Thoracic aorta (tissue), 2 donors: ENCODE data around the gene PDE6D. TPM values are rescaled to one million over a fixed set of nuclear protein-coding genes. Genes with fewer than 3 reads are reported as not detected.

Experiments
- ATAC-seq: fragments of 150-250 bp; one replicate; pipeline ENCODE4 v1.8.0; 2017; ENCODE audit warnings: low read depth; ENCODE audit not compliant: insufficient number of reproducible peaks, low FRiP score
- DNase-seq: peaks from one replicate; pipeline ENCODE4 v3.0.0-alpha.2; 2020; ENCODE audit warnings: low spot score
- H3K27ac ChIP-seq, 2 donors: fragments of 200-600 bp; sonication (generic); 1 replicate in 1 of 2; 2 replicates in 1 of 2; pipeline ENCODE4 v1.5.1; 2016; ENCODE audit warnings: mild to moderate bottlenecking in 2 of 2, moderate library complexity in 2 of 2
- H3K27me3 ChIP-seq: fragments of 200-600 bp; sonication (generic); replicated peaks from 2 replicates; pipeline ENCODE4 v1.6.0; 2016; ENCODE audit warnings: mild to moderate bottlenecking; ENCODE audit not compliant: insufficient read depth
- H3K36me3 ChIP-seq: fragments of 200-600 bp; sonication (generic); one replicate; pipeline ENCODE4 v1.5.1; 2016
- H3K4me1 ChIP-seq, 2 donors: fragments of 200-600 bp; sonication (generic); 1 replicate in 1 of 2; 2 replicates in 1 of 2; pipeline versions ENCODE4 v1.5.1 to v1.6.0; 2016; ENCODE audit warnings: low read depth in 2 of 2, mild to moderate bottlenecking in 1 of 2; ENCODE audit not compliant: control insufficient read depth in 1 of 2
- H3K4me3 ChIP-seq: fragments of 200-600 bp; sonication (generic); 2 replicates; pipeline ENCODE4 v1.5.1; 2016; ENCODE audit warnings: mild to moderate bottlenecking
- H3K9me3 ChIP-seq: fragments of 200-600 bp; sonication (generic); 2 replicates; pipeline ENCODE4 v1.5.1; 2016
- CTCF ChIP-seq: fragments of 200-600 bp; sonication (generic); IDR thresholded peaks from one replicate; pipeline ENCODE4 v1.5.1; 2019; ENCODE audit warnings: antibody characterized with exemption
- total RNA-seq, 2 donors: library from RNA; depleted of rRNA; stranded (reverse); fragments of >200 nt; gene quantifications; one replicate each; pipeline versions ENCODE4 v1.1.0 to v1.2.3, GENCODE V29; 2016

PDE6D gene
- total RNA-seq, 2 donors from 2014 or later = 24.9 to 30.2 TPM

GRCh38 chr2:231769170-231770136, 11.6 kb downstream of the PDE6D start:
- Histone ChIP-seq H3K27me3 (no peaks in the 10 kb centered on the region), H3K9me3 (no peaks in the 10 kb centered on the region), H3K36me3 (no peaks in the 10 kb centered on the region), H3K27ac (no peak overlapping the region), H3K4me3 (no peak overlapping the region), H3K4me1 (no peaks in the 10 kb centered on the region)
- TF ChIP-seq CTCF = no peak
- DNase-seq = no peak
- ATAC-seq = no peak

GRCh38 chr2:231765496-231765929, 15.6 kb downstream of the PDE6D start:
- H3K4me1 ChIP-seq = no peaks in the 10 kb centered on the region
- no peak overlapping the region for H3K27ac ChIP-seq
- ATAC-seq = no peak
- no peak for DNase-seq
- H3K9me3 ChIP-seq = no peaks in the 10 kb centered on the region
- no peak for TF ChIP-seq CTCF
- H3K4me3 ChIP-seq = no peak overlapping the region
- no peaks in the 10 kb centered on the region for H3K36me3 ChIP-seq
- no peaks in the 10 kb centered on the region for H3K27me3 ChIP-seq

GRCh38 chr2:231764760-231765159, 16.3 kb downstream of the PDE6D start:
- no peaks in the 10 kb centered on the region for H3K36me3 ChIP-seq
- TF ChIP-seq CTCF = no peak
- no peak overlapping the region for H3K4me3 ChIP-seq
- H3K27me3 ChIP-seq = no peaks in the 10 kb centered on the region
- H3K9me3 ChIP-seq = no peaks in the 10 kb centered on the region
- no peak overlapping the region for H3K27ac ChIP-seq
- ATAC-seq (no peak), DNase-seq (no peak)
- no peaks in the 10 kb centered on the region for H3K4me1 ChIP-seq

GRCh38 chr2:231764124-231764523, 17.0 kb downstream of the PDE6D start:
- no peaks in the 10 kb centered on the region for H3K27me3 ChIP-seq
- no peak for DNase-seq
- no peaks in the 10 kb centered on the region for H3K4me1 ChIP-seq
- H3K4me3 ChIP-seq = no peak overlapping the region
- no peak for TF ChIP-seq CTCF
- ATAC-seq = no peak
- H3K9me3 ChIP-seq = no peaks in the 10 kb centered on the region
- no peak overlapping the region for H3K27ac ChIP-seq
- H3K36me3 ChIP-seq = no peaks in the 10 kb centered on the region

- H3K9me3 ChIP-seq = no peaks in the 10 kb centered on the region
- DNase-seq (no peak), ATAC-seq (no peak)
- H3K27me3 ChIP-seq = no peaks in the 10 kb centered on the region
- no peaks in the 10 kb centered on the region for H3K36me3 ChIP-seq
- no peak overlapping the region for H3K27ac ChIP-seq
- TF ChIP-seq CTCF = no peak
- H3K4me3 ChIP-seq = no peak overlapping the region
- no peaks in the 10 kb centered on the region for H3K4me1 ChIP-seq
Measured at GRCh38 chr2:231761735-231762134, 19.3 kb downstream of the PDE6D start.
